HG02623 (cell line): ENCODE results near the gene DNAJC11.
A peak's percentile ranks its signal among the peaks of the same experiment; 100 is the strongest.

ENCODE experiments used
- ATAC-seq: cut with Tn5 transposase; IDR thresholded peaks from one replicate; pipeline ENCODE4 v1.9.1; 2021; ENCODE audit warnings: moderate library complexity; ENCODE audit not compliant: unreplicated experiment

The DNAJC11 gene

DNA sequence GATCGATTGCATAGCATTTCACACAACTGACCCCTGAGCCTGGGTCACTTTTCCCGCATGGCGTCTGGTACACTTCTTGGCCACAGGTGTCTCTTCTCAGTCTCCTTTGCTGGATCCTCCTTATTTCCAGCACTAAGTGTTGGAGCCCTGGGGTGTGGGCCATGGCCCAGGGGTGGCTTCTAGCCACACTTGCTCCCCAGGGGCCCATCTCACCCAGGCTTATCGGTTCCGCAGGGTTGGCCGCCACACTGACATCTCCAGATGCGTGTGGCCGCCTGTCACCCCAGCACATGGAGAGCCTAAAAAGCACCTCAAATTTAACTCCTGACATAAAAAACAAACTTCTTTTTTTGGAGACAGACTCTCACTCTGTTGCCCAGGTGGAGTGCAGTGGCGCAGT, 74.6 kb downstream of the DNAJC11 start:
- ATAC-seq: no peak

GRCh38 chr1:6625584-6626149, 75.9 kb downstream of the DNAJC11 start:
- ATAC-seq: peak; percentile 20

GRCh38 chr1:6624710-6625583, 76.7 kb downstream of the DNAJC11 start, which contains the start of gene THAP3:
TSS of gene THAP3 (plus strand) at chr1:6624868. CDS start at chr1:6625219, 351 bp downstream.
- ATAC-seq: peak; percentile 78

GRCh38 chr1:6623269-6623965, 78.2 kb downstream of the DNAJC11 start:
- no peak for ATAC-seq

DNA sequence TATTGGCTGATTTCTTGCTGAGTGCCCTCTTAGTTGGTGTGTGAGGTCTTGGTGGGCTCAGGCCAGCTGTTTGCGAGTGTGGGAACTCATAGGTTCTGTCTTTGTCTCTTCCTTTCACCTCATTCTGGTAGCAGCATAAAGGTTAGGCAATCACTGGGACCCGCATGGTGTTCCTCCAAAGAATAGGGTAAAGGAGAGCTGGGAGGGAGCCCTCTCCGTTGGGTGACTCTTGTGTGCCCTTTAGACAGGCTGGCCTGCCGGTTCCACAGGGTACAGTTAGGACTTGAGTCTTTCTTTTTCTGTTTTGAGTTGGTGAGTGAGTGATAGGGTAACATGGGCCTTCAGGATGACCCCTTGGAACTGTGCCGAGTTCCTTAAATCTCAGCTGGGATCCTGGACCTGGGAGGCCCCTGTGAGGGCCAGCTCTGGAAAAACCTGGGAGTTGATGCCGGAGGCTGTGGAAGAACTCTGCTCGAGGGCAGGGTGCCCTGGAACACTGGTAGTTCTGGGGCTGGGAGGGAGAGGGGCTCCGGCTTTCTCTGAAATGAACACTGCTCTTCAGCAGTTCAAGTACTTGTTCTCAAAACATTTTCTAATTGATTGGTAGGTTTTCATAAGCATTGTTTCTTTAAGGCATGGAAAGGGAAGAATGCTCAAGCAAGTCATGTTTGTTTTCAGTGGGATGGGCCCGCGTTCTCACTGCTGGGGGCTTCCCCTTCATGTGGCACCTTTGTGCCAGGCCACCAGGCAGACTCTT, 79.0 kb downstream of the DNAJC11 start:
- ATAC-seq: no peak

DNA sequence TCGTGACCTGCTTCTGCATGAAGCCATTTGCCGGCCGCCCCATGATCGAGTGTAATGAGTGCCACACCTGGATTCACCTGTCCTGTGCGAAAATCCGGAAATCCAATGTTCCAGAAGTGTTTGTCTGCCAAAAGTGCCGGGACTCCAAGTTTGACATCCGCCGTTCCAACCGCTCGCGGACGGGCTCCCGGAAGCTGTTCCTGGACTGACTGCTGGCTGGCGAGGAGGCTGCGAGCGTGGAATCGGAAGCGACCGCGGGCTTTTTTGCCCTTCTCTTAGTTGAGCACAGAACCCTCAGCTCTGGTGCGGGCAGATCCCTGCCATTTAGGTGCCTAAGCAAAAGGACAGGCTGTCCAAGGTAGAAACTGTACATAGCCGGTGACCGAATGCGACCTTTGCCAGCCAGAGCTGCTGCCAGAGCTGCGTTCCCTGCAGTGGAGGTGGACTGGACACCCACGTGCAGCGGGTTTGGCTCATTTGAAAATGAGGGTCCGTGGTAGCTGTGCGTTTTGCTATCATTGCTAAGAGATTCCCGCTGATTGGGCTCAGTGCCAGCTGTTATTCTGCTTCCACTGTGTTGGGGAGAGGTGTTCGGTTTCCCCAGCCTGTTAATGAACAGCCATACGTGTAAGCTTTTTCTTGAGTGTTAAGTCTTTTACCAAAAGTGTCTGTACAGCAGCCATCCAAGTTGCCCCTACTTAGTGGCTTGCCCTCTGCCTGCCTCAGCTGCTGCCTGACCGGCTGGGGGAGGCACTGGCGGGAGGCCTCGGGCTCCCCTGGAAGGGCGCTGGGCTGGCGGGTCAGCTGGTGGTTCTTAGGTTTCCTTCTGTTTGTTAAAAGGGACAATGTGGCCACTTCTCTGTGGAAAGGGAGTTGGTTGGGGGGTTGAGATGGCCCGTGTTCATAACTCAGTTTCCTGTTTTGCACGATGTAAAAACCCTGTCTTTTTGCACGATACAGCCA, 79.9 kb downstream of the DNAJC11 start:
- no peak for ATAC-seq

DNA sequence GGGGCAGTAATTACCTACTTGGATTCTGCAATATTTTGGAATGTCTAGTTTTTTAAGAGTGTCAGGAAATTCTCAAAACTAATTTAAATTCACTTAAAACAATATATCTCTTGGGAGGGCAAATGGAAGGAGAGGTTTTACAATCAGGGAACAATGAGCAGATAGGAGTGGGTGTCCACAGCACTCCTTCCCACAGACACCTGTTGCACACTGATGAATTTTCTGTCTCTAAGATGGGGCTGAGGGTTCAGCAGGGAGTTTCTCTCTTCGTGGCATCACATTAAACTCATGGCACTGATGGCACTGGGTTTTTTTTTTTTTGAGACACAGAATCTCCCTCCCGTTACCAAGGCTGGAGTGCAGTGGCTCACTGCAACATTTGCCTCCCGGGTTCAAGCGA, 82.6 kb downstream of the DNAJC11 start:
- ATAC-seq: no peak

DNA sequence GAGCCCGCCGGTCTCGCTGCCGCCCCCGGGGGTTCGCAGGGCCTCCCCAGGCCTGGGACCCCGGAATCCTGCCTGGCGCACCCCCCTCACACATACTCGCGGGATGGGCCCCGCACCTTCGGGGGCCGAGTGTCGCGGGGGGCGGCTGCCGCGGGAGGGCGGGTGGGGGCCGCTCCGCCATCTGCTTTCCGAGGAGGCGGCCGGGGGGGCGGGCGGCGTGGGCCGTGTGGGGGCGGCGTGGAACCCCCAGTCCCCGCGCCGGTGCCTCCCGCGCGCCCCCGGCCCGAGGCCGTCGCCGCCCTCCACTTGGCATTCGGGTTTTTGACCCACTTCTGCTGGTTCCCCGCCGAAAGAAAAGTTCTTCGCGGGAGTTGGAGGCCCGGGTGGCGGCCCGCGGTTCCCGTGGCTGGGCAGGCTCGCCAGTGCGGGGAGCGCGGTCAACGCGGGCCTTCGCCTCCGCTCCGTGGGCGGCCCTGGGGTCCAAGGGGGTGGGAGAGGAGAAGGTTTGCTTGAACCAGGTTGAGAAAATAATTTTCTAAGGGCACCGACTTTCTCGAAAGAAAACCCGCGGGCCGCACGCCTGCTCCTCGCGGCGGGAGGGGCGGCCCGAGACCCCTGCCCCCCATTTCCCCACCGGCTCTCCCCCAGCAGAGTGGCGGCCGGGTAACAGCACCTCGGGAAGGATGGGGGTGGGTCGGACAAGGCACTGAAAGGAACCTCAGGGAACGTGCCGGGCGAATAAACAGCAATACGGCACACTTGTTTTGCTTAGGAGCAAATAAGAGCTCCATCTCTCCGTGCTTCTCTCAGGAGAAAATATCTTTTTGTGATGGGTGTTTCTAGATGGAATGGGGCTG, 86.5 kb downstream of the DNAJC11 start:
- ATAC-seq: no peak

- ATAC-seq: no peak
Measured at GRCh38 chr1:6614019-6614928, 87.3 kb downstream of the DNAJC11 start.

DNA sequence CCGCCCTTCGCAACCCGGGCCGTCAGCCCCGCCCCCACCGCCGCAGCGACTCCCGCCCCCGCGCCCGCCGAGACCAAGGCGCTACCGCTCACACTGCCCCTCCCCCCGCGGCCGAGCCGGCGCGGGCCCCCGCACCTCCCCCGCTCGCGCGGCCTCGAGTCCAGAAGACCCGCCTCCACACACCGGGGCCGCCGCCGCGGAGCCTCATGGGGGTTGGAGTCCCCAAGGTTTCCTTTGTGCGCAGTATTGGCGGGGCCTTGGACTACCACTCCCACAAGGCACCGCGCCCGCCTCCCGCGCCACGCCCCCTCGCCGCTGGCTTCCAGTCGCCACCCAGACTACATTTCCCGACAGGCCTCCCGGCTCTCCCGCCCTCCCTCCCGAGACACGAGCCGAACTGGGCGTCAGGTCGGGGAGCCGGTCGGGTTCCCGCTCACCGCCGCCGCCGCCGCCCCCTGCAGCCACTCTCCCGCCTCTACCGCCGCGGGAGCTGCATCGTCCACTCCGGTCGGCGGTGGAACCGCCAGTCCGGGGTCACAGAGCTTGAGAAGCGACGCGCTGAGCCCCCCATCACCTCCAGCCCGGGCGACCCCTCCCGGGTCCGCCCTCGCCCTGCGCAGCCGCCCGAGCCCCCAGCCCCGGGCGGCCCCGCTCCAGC, 88.1 kb downstream of the DNAJC11 start, which contains the start of gene PHF13:
Gene PHF13, plus strand, starts transcription at position 371 of the 658 bp plus-strand sequence. CDS start 336 bp downstream, outside the sequence.
- ATAC-seq: peak; percentile 84

- ATAC-seq: no peak
Measured at GRCh38 chr1:6612641-6613360, 88.8 kb downstream of the DNAJC11 start.

DNA sequence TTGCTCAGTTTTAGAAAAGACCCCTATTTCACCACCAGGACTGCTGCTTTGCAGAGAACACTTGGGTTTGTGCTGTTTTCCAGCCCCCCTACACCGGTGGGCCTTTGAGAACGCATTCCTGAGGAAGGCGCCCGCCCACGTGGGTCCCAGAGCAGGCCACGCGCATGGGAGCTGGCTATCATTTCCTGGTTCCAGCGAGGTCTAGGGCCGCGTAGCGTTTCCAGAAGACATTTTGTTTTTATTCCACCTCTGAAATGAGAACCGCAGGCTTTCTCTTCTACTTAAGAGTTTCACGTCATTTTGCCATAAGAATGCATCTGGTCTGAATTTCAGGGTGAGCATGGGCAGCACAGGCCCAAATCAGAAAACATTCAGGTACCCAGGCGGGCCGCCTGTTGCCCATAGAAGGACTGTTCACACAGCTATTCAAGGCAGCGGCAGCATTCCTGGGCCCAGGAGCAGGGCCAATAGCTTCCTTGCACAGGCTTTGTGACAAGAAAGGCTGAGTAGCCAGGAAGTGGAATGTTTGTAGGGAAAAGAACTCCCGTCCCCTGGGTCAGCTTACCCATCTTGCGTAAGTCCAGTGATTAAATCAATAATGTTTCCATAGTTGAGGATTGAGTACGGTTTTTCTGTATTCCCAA, 97.6 kb downstream of the DNAJC11 start:
- ATAC-seq: no peak

DNA sequence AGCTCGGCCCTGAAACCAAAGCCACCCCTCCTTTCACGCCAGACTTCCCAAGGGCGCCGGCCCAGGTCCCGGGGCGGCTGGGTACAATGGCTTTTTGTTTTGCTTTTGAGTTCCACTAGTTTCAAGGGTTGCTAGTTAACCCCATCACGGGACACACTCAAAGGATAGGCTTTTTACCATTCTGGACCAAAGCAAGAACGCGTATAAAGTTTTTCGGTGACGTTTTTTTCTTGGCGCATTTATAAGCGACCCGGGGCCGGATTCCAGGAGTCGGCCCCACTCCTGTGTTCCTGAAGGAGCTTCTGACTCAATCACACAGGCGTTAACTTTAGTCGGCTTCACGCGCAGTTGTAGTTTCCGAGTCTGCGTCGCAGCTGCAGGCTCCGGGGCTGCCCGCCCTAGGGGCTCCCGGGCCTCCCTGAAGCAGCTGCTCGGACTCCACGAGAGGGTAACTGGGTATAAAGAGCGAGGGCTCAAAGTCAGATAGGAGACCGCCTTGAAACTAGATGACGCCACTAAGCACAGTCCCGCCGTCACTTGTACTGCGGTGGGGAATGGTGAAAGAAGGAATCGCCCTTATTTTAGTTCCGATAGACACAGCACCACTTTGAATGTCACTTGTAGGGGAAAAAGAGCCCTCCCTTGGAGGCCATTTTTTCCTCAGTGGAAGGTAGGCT, 98.2 kb downstream of the DNAJC11 start:
- ATAC-seq: peak; percentile 12

DNA sequence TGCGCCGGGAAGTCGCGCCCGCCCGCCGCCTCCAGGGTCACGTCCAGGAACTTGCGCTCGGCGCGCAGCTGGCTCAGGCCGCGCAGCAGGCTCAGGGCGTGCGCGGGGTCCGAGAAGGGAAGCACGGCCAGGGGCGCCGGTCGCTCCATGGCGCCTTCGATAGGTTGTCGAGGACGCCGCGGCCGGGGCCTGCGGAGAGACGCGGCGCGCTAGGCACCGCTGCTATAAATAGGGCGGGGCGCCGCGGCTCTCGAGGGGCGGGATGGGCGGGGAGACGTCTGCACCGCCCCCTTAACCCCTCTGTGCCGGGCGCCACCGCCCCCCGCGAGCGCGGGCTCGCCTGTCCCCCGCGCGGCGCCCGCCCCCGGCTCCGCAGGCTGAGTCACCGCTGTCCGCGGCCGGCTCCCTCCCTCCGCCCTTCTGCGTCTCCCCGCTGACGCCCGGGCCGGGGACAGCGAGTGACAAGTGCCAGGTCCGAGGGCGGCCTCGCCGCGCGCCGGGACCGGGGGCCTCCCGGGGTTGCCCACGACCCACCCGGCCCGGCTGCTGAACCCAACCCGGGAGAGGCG, 98.9 kb downstream of the DNAJC11 start, which contains the start of gene KLHL21:
Gene KLHL21, minus strand, starts transcription at position 201 of the 569 bp plus-strand sequence. Its CDS starts 52 bp downstream, at position 149.
- peak; percentile 44 for ATAC-seq
